A673 (cell line): ENCODE data around the gene CNOT4.
"Not testable (repeated sequence)": the region's sequence is repeated elsewhere in the genome, so short reads cannot be mapped to it uniquely, and the experiment has no call there.

Experiments
- EZH2 ChIP-seq: fragments of 200-600 bp; sonication (generic); IDR thresholded peaks from 2 replicates; pipeline ENCODE4 v1.6.1; 2017; ENCODE audit warnings: borderline replicate concordance, low read depth, mild to moderate bottlenecking, mixed read lengths, antibody characterized with exemption, low read length; ENCODE audit not compliant: poor library complexity, severe bottlenecking
- TF ChIP-seq, protein P1 (sequence below): fragments of 300-800, 200-600 bp; sonication (generic); conservative IDR thresholded peaks from 2 replicates; pipeline ENCODE4 v1.5.1; 2017; ENCODE audit warnings: low read depth, mild to moderate bottlenecking, antibody characterized with exemption, low read length, moderate library complexity, mixed read lengths

DNA sequence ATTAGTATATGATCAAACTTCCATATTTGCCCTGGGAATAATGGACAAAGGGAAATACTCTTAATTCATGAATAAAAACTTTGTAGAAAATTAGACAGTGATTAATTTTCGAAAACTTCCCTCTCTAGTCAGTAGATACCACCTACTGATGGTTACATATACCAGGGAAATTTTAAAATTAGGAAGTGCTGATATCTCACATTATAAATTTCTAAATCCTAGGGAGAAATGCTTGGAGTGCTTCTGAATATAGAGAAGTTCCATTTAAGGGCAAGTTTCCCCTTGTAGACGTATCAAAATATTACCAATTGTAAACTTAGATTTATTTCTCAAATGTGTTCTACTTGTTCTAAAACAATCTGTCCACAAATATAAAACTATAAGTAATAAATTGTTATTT, 64.6 kb downstream of the CNOT4 start:
- TF ChIP-seq, protein P1, sequence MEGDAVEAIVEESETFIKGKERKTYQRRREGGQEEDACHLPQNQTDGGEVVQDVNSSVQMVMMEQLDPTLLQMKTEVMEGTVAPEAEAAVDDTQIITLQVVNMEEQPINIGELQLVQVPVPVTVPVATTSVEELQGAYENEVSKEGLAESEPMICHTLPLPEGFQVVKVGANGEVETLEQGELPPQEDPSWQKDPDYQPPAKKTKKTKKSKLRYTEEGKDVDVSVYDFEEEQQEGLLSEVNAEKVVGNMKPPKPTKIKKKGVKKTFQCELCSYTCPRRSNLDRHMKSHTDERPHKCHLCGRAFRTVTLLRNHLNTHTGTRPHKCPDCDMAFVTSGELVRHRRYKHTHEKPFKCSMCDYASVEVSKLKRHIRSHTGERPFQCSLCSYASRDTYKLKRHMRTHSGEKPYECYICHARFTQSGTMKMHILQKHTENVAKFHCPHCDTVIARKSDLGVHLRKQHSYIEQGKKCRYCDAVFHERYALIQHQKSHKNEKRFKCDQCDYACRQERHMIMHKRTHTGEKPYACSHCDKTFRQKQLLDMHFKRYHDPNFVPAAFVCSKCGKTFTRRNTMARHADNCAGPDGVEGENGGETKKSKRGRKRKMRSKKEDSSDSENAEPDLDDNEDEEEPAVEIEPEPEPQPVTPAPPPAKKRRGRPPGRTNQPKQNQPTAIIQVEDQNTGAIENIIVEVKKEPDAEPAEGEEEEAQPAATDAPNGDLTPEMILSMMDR = not testable (repeated sequence)
- TF ChIP-seq EZH2 = not testable (repeated sequence)
